DND-41 (cell line): ENCODE measurements around the gene SLC37A2.

Experiments used
- CTCF ChIP-seq: IDR thresholded peaks from 2 replicates; pipeline ENCODE4 v1.5.1; 2012; ENCODE audit warnings: borderline replicate concordance, low read length, moderate library complexity, mild to moderate bottlenecking; ENCODE audit not compliant: poor library complexity, severe bottlenecking; ENCODE audit errors: extremely low read depth
- EZH2 ChIP-seq: IDR thresholded peaks from 3 replicates; pipeline ENCODE4 v1.6.1; 2012; ENCODE audit warnings: borderline replicate concordance, low read depth, mild to moderate bottlenecking, moderate library complexity, low read length, inconsistent platforms; ENCODE audit not compliant: severe bottlenecking

- TF ChIP-seq CTCF (no peak), EZH2 (no peak)
These were observed 37.0 kb downstream of the SLC37A2 start for GRCh38 chr11:125100136-125100535.
